ENCODE results near the gene PLA2G1B.

Gene PLA2G1B

DNA sequence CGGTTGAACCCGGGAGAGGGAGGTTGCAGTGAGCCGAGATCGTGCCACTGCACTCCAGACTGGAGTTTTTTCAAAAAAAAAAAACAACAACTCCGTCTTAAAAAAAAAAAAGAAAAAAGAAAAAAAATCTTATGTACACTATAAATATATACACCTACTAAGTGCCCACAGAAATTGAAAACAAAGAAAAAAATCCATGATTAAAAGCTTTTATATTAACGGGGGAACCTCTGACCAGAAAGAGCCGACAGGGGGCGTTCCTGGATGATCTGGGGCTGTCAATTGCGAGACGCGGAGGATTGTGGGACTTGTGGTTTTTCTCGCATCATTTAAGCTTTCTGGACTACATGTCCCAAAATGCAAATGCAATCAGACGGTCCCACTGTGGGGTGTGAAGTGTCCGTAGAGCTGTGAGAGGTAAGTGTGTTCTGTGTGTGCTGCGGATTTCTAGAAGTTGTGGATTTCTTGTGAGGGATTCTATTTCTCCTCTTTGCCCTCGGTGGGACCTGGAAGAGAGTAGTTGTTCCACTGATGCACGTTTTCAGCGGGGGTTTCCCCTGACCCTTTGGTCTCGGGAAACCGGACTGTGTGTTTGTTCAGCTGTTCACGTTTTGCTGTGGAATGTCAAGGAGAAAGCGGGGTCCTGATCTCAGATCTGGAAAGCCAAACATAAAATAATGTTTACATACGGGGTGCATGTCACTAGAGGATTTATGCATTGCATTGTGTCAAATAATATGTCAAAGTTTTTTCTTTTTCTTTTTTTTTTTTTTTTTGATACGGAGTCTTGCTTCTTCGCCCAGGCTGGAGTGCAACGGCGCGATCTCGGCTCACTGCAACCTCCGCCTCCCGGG, 25.4 kb downstream of the PLA2G1B start, which contains the start of gene SIRT4:
Gene SIRT4 (plus strand): TSS at position 360 of the 854 bp plus-strand sequence. CDS start 1,241 bp downstream, outside the sequence.
- Histone ChIP-seq H3K27me3 (ENCODE audit: control insufficient read depth, insufficient read depth, low read length) (no peaks in the 10 kb centered on the region), H3K4me1 (ENCODE audit: control insufficient read depth, insufficient read depth, low read length) (peaks cover 2% of the 10 kb centered on the region), H3K4me3 (ENCODE audit: low read length) (peak within 1 kb of the TSS; percentile 67), H3K27ac (ENCODE audit: low read depth, low read length) (peak within 1 kb of the TSS; percentile 64), H3K9ac (ENCODE audit: low read length) (peak within 1 kb of the TSS; percentile 81), H3K36me3 (ENCODE audit: control insufficient read depth, insufficient read depth, low read length) (no peaks in the 10 kb centered on the region)

DNA sequence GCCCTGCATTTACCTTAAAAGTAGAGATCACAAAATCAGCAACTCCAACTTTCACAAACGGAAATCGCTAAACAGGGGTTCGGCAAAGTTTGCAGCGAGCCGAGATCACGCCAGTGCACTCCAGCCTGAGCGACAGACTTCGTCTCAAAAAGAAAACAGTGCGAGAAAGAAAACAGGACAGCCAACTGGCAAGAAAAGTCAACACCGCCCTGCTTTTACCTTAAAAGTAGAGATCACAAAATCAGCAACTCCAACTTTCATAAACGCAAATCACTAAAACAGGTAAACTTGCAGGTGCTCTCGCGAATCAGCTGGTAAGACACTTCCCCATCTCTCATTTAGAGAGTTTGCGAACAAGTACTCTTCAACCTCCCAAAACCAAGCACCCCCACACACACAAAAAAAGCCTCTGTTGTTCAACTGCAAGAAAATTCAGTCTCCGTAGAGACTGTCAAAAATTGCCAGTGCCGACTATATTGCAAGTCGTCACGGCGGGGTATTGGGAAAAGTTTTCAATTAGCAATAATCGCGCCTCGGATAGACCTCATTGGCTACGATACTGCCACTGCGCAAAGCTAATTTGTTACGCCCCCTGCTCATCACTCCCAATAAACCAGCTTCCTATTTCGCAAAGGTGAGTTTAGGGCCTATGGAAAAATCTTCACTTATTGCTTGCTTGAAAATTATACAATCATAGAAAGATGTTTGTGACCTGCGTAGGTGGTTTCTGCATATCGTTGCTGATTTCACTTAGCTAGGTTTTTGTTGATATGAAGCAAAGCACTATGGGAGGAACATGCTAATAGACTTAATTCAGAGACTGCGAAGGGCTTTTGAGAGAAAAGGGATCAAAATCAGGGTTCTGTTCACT, 34.7 kb downstream of the PLA2G1B start, which contains the start of gene RNU4-1:
Gene RNU4-1 (minus strand): TSS at position 577 of the 871 bp plus-strand sequence.
- Histone ChIP-seq H3K36me3 (ENCODE audit: control insufficient read depth, insufficient read depth, low read length) (no peaks in the 10 kb centered on the region), H3K9ac (ENCODE audit: low read length) (peak within 1 kb of the TSS; percentile 83), H3K4me1 (ENCODE audit: control insufficient read depth, insufficient read depth, low read length) (no peaks in the 10 kb centered on the region), H3K27me3 (ENCODE audit: control insufficient read depth, insufficient read depth, low read length) (no peaks in the 10 kb centered on the region), H3K27ac (ENCODE audit: low read depth, low read length) (peak within 1 kb of the TSS; percentile 100), H3K4me3 (ENCODE audit: low read length) (peak within 1 kb of the TSS; percentile 77)

DNA sequence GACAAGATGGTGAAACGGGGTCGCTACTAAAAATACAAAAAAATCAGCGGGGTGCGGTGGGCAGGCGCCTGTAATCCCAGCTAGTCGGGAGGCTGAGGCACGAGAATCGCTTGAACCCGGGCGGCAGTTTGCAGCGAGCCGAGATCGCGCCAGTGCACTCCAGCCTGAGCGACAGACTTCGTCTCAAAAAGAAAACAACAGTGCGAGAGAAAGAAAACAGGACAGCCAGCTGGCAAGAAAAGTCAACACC, 35.2 kb downstream of the PLA2G1B start:
- no peaks in the 10 kb centered on the region for H3K36me3 ChIP-seq (ENCODE audit: control insufficient read depth, insufficient read depth, low read length)

DNA sequence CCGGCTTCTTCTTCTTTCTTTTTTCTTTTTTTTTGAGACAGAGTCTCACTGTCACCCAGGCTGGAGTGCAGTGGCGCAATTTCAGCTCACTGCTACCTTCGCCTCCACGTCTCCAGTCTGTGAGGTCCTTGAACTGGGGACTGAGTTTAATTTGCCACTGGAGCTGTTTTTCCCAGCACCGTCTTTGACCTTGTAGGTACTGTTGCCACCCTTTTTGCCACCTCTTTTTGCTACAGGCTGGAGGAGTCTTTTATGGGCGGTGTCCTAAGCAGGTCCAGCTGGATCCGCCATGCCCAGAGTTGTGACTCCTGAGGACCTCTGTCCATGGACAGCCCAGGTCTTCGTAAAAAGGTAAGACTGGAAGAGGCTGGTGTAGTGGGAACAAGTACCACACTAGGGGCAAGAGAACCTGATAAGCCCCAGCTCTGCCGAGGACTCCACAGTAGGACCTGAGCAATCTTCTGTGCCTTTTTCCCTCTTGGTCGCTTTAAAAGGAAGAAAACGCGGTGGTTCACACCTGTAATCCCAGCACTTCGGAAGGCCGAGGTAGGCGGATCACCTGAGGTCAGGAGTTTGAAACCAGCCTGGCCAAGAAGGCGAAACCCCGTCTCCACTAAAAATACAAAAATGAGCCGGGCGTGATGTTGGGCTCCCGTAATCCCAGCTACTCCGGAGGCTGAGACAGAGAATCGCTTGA, 36.8 kb downstream of the PLA2G1B start:
- Histone ChIP-seq H3K36me3 (ENCODE audit: control insufficient read depth, insufficient read depth, low read length) (no peaks in the 10 kb centered on the region), H3K4me3 (ENCODE audit: low read length) (peak overlapping the region; percentile 53), H3K27ac (ENCODE audit: low read depth, low read length) (peak overlapping the region; percentile 100), H3K4me1 (ENCODE audit: control insufficient read depth, insufficient read depth, low read length) (no peaks in the 10 kb centered on the region), H3K9ac (ENCODE audit: low read length) (no peak overlapping the region), H3K27me3 (ENCODE audit: control insufficient read depth, insufficient read depth, low read length) (no peaks in the 10 kb centered on the region)

More for the DNA sequence above, 35.2 kb downstream of the PLA2G1B start:
- Histone ChIP-seq H3K4me1 (ENCODE audit: control insufficient read depth, insufficient read depth, low read length) (no peaks in the 10 kb centered on the region), H3K27me3 (ENCODE audit: control insufficient read depth, insufficient read depth, low read length) (no peaks in the 10 kb centered on the region), H3K27ac (ENCODE audit: low read depth, low read length) (peak overlapping the region; percentile 100), H3K4me3 (ENCODE audit: low read length) (peak overlapping the region; percentile 77), H3K9ac (ENCODE audit: low read length) (peak overlapping the region; percentile 83)

DNA sequence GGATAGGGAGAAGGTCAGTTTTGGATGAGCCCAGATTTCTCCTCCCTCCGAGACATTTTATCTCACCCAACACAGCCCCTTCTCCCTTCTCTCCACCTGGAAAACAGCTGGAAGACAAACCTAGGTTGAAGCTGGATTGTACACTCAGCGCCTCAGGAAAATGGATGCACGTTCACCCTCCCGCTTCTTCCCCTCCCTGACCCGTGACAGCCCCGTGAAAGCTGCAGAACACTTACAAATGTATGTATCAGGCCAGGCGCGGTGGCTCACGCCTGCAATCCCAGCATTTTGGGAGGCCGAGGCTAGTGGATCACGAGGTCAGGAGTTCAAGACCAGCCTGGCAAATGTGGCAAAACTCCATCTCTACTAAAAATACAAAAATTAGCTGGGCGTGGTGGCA, 40.1 kb downstream of the PLA2G1B start:
- Histone ChIP-seq H3K4me3 (ENCODE audit: low read length) (no peak overlapping the region), H3K27ac (ENCODE audit: low read depth, low read length) (no peak overlapping the region), H3K4me1 (ENCODE audit: control insufficient read depth, insufficient read depth, low read length) (no peaks in the 10 kb centered on the region), H3K27me3 (ENCODE audit: control insufficient read depth, insufficient read depth, low read length) (no peaks in the 10 kb centered on the region), H3K9ac (ENCODE audit: low read length) (no peak overlapping the region), H3K36me3 (ENCODE audit: control insufficient read depth, insufficient read depth, low read length) (no peaks in the 10 kb centered on the region)

DNA sequence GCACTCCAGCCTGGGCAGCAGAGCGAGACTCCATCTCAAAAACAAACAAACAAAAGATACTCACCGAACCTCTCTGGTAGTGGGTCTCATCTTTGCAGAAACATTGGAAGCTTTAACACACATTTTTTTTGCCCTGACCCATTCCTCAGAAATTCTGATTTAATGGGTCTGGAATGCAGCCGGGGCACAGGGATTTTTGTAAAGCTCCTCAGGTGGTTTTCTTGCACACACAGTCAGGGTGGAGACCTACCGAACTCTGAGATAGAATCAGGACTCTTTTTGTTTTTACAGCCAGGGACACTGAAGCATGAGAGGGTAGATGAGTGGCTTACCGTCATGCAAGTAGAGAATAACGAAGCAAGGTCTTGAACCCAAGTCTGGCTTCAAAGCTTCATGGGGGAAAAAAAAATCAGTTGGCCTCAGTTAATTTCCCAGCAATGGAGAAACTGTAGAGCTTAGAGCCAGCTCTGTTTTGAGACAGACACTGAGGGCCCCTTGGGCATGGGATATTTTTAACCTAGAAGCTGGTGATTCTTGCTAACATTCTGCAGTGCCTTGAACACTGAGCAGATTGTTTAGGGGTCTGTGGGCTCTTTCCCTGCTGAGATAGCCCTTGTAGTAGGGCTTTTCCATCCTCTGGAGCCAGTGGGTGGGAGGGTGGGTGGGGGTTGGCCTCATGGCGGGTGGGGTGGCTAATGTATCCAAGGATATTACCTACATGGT, 40.6 kb downstream of the PLA2G1B start:
- H3K36me3 ChIP-seq (ENCODE audit: control insufficient read depth, insufficient read depth, low read length), result no peaks in the 10 kb centered on the region
- H3K4me3 ChIP-seq (ENCODE audit: low read length), result no peak overlapping the region
- H3K4me1 ChIP-seq (ENCODE audit: control insufficient read depth, insufficient read depth, low read length), result no peaks in the 10 kb centered on the region
- H3K9ac ChIP-seq (ENCODE audit: low read length), result no peak overlapping the region
- H3K27me3 ChIP-seq (ENCODE audit: control insufficient read depth, insufficient read depth, low read length), result no peaks in the 10 kb centered on the region
- H3K27ac ChIP-seq (ENCODE audit: low read depth, low read length), result no peak overlapping the region

DNA sequence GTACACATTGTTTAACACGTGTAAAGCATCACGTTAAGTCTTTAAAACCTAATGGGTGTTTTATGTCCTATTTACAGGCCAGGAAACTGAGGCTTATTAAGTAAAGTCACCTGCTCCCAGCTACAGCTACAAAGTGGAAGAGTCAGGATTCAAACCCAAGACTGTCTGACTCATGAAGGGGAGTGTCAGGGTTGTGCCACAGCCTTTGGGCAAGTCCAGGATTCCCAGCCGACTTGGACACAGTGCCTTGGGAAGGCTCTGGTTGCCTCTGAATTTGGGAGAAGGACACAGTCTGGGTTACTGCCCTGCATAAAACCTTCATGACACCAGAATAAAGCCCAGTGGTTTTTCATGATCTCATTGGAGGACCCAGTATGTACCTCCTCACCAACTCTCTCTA, 43.2 kb downstream of the PLA2G1B start:
- no peak overlapping the region for H3K27ac ChIP-seq (ENCODE audit: low read depth, low read length)
- H3K36me3 ChIP-seq (ENCODE audit: control insufficient read depth, insufficient read depth, low read length), result no peaks in the 10 kb centered on the region
- no peaks in the 10 kb centered on the region for H3K27me3 ChIP-seq (ENCODE audit: control insufficient read depth, insufficient read depth, low read length)
- H3K9ac ChIP-seq (ENCODE audit: low read length), result no peak overlapping the region
- H3K4me3 ChIP-seq (ENCODE audit: low read length), result no peak overlapping the region
- no peaks in the 10 kb centered on the region for H3K4me1 ChIP-seq (ENCODE audit: control insufficient read depth, insufficient read depth, low read length)

DNA sequence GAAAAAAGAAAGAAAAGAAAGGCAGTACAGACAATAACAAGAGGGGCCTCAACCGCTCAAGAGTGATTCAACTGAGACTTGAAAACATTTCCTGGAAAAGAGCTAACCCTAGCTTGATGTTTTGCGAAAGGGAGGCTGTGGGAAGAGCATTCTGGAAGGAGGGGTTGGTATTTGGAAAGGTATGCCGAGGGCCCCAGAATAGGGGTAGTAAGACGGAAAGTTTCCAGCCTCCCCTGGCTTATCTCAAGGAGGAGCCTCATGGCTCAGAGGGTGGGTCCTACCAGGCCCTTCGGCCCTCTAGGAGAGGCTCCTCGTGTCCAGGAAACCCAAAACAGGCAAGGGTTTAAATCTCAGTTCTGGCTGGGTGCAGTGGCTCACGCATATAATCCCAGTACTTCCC, 44.3 kb downstream of the PLA2G1B start:
- no peak overlapping the region for H3K27ac ChIP-seq (ENCODE audit: low read depth, low read length)
- H3K4me3 ChIP-seq (ENCODE audit: low read length), result no peak overlapping the region
- H3K36me3 ChIP-seq (ENCODE audit: control insufficient read depth, insufficient read depth, low read length), result no peaks in the 10 kb centered on the region
- no peak overlapping the region for H3K9ac ChIP-seq (ENCODE audit: low read length)
- H3K4me1 ChIP-seq (ENCODE audit: control insufficient read depth, insufficient read depth, low read length), result no peaks in the 10 kb centered on the region
- H3K27me3 ChIP-seq (ENCODE audit: control insufficient read depth, insufficient read depth, low read length), result no peaks in the 10 kb centered on the region

DNA sequence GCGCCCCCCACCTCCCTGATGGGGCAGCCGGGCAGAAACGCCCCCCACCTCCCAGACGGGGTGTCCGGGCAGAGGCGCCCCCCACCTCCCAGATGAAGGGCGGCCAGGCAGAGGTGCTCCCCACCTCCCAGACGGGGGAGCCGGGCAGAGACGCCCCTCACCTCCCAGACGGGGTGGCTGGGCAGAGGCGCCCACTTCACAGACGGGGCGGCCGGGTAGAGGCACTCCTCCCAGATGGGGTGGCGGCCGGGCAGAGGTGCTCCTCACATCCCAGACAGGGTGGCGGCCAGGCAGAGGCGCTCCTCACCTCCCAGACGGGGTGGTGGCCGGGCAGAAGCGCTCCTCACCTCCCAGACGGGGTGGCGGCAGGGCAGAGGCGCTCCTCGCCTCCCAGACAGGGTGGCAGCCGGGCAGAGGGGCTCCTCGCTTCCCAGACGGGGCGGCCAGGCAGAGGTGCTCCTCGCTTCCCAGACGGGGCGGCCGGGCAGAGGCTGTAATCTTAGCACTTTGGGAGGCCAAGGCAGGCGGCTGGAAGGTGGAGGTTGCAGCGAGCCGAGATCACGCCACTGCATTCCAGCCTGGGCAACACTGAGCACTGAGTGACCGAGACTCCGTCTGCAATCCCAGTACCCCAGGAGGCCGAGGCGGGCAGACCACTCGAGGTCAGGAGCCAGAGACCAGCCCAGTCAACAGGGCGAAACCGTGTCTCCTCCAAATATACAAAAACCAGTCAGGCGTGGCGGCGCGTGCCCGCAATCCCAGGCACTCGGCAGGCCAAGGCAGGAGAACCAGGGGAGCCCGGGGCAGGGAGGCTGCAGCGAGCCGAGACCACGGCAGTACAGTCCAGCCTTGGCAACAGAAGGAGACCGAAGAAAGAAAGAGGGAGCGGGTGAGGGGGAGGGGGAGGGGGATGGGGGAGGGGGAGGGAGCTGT, 49.2 kb downstream of the PLA2G1B start:
- H3K27ac ChIP-seq (ENCODE audit: low read depth, low read length), result no peak overlapping the region
- no peak overlapping the region for H3K9ac ChIP-seq (ENCODE audit: low read length)
- no peak overlapping the region for H3K4me3 ChIP-seq (ENCODE audit: low read length)
- no peaks in the 10 kb centered on the region for H3K36me3 ChIP-seq (ENCODE audit: control insufficient read depth, insufficient read depth, low read length)
- no peaks in the 10 kb centered on the region for H3K27me3 ChIP-seq (ENCODE audit: control insufficient read depth, insufficient read depth, low read length)
- H3K4me1 ChIP-seq (ENCODE audit: control insufficient read depth, insufficient read depth, low read length), result no peaks in the 10 kb centered on the region

DNA sequence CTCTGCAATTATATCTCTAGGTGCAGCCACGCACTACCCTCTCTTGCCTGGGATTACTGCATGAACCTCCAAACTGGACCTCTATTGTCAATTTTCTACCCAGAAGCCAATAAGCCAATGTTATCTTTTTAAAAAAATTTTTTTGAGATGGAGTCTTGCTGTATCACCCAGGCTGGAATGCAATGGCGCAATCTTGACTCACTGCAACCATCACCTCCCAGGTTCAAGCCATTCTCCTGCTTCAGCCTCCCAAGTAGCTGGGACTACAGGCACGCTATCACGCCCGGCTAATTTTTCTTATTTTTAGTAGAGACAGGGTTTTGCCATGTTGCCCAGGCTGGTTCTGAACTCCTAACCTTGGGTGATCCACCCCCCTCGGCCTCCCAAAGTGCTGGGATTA, 50.8 kb downstream of the PLA2G1B start:
- H3K27me3 ChIP-seq (ENCODE audit: control insufficient read depth, insufficient read depth, low read length), result no peaks in the 10 kb centered on the region
- H3K4me1 ChIP-seq (ENCODE audit: control insufficient read depth, insufficient read depth, low read length), result no peaks in the 10 kb centered on the region
- no peak overlapping the region for H3K9ac ChIP-seq (ENCODE audit: low read length)
- H3K4me3 ChIP-seq (ENCODE audit: low read length), result no peak overlapping the region
- no peak overlapping the region for H3K27ac ChIP-seq (ENCODE audit: low read depth, low read length)
- H3K36me3 ChIP-seq (ENCODE audit: control insufficient read depth, insufficient read depth, low read length), result no peaks in the 10 kb centered on the region

Data from rectal smooth muscle tissue (tissue), 1 donor.